Measurements from ENCODE around the gene ZNF28. TPM values are rescaled to one million over a fixed set of nuclear protein-coding genes. Genes with fewer than 3 reads are reported as not detected.
A peak's percentile ranks its signal among the peaks of the same experiment; 100 is the strongest.
"Not testable (repeated sequence)": the region's sequence is repeated elsewhere in the genome, so short reads cannot be mapped to it uniquely, and the experiment has no call there.

ZNF28 gene
- total and polyA plus RNA-seq, 7 donors = 4.8 to 9.1 (median 6.7) TPM

GRCh38 chr19:52778811-52779210 lies 42.6 kb downstream of the ZNF28 start:
- Histone ChIP-seq H3K27me3 (no peaks in the 10 kb centered on the region), H3K36me3 (peaks cover 0 to 36% (median under 1%) of the 10 kb centered on the region in 4 donors), H3K4me3 (no peak overlapping the region), H3K4me1 (no peaks in the 10 kb centered on the region), H3K9me3 (no peaks in the 10 kb centered on the region), H3K27ac (no peak overlapping the region)
- TF ChIP-seq CTCF (IDR thresholded peaks at IDR 0.05) (no peak), EP300 (IDR thresholded peaks at IDR 0.05) (no peak), POLR2AphosphoS5 (IDR thresholded peaks at IDR 0.05) (no peak), POLR2A (IDR thresholded peaks at IDR 0.05) (no peak)
- no peak for DNase-seq
- intact Hi-C loops (cut with DNase I) = no loop called here
- WGBS, 2 donors = 55 to 89% methylated on average over 3 of the region's 3 CpGs

- intact Hi-C loops (cut with DNase I); H3K9me3 ChIP-seq; H3K27me3 ChIP-seq; H3K4me1 ChIP-seq; DNase-seq; H3K27ac ChIP-seq; H3K36me3 ChIP-seq; H3K4me3 ChIP-seq: not testable (repeated sequence)
- WGBS, 2 donors = 79 to 82% methylated on average over 2 of the region's 2 CpGs
These were observed 65.0 kb downstream of the ZNF28 start for GRCh38 chr19:52756447-52756846.

GRCh38 chr19:52749780-52750179 lies 71.7 kb downstream of the ZNF28 start:
- no peak overlapping the region for H3K27ac ChIP-seq
- DNase-seq = no peak
- H3K9me3 ChIP-seq = no peaks in the 10 kb centered on the region
- TF ChIP-seq EP300 (IDR thresholded peaks at IDR 0.05) (no peak), CTCF (IDR thresholded peaks at IDR 0.05) (no peak), POLR2A (IDR thresholded peaks at IDR 0.05) (no peak), POLR2AphosphoS5 (IDR thresholded peaks at IDR 0.05) (no peak)
- H3K27me3 ChIP-seq = no peaks in the 10 kb centered on the region
- intact Hi-C loops (cut with DNase I) = loop anchor here (5.0 kb wide), 1 partner anchor 502 kb away; no protein-coding TSS in a partner anchor
- WGBS, 2 donors = 57 to 67% methylated on average over 4 of the region's 4 CpGs
- H3K4me1 ChIP-seq = peaks cover 0 to 5% (median 1%) of the 10 kb centered on the region in 4 donors
- H3K4me3 ChIP-seq = no peak overlapping the region
- H3K36me3 ChIP-seq = no peaks in the 10 kb centered on the region

GRCh38 chr19:52748336-52748950 lies 73.0 kb downstream of the ZNF28 start:
- H3K4me3 ChIP-seq = no peak overlapping the region
- peaks cover 0 to 5% (median 1%) of the 10 kb centered on the region in 4 donors for H3K4me1 ChIP-seq
- no peaks in the 10 kb centered on the region for H3K27me3 ChIP-seq
- no peak overlapping the region for H3K27ac ChIP-seq
- H3K9me3 ChIP-seq = no peaks in the 10 kb centered on the region
- DNase-seq = no peak
- no peak for TF ChIP-seq POLR2AphosphoS5 (IDR thresholded peaks at IDR 0.05)
- no peak for TF ChIP-seq EP300 (IDR thresholded peaks at IDR 0.05)
- no peak for TF ChIP-seq POLR2A (IDR thresholded peaks at IDR 0.05)
- TF ChIP-seq CTCF (IDR thresholded peaks at IDR 0.05) = peak in 3 of 4 experiments; percentile 39 to 41 (median 41)
- intact Hi-C loops (cut with DNase I) = loop anchor here (5.0 kb wide), 1 partner anchor 501 kb away; no protein-coding TSS in a partner anchor
- H3K36me3 ChIP-seq = no peaks in the 10 kb centered on the region
- WGBS, 2 donors = 39 to 43% methylated on average over 8 of the region's 8 CpGs

Other genes with a start within 250 kb of the ZNF28 start
- 10 to 100 TPM; 49.2 to 96.7 (median 55.9) TPM for gene ZNF83, start 183.3 kb downstream of the ZNF28 start, total RNA-seq
- 10 to 100 TPM in 2 of 3 donors, 1 to 10 TPM in 1; 5.8 to 20.5 (median 10.2) TPM for gene ZNF83, start 183.3 kb downstream of the ZNF28 start, polyA plus RNA-seq
- gene ZNF611, start 86.6 kb downstream of the ZNF28 start, total RNA-seq = 10 to 100 TPM in 2 of 4 donors, 1 to 10 TPM in 2; 5.4 to 10.8 (median 8.8) TPM
- gene ZNF611, start 86.6 kb downstream of the ZNF28 start, polyA plus RNA-seq = 1 to 10 TPM; 2.3 to 7.0 (median 3.0) TPM
- 1 to 10 TPM; 6.8 to 9.4 (median 8.2) TPM for gene ZNF600, start 34.8 kb downstream of the ZNF28 start, total RNA-seq
- gene ZNF600, start 34.8 kb downstream of the ZNF28 start, polyA plus RNA-seq = 1 to 10 TPM; 1.8 to 6.5 (median 3.9) TPM
- gene ZNF468, start 36.0 kb upstream of the ZNF28 start, total RNA-seq = 10 to 100 TPM in 3 of 4 donors, 1 to 10 TPM in 1; 9.8 to 17.1 (median 11.6) TPM
- gene ZNF468, start 36.0 kb upstream of the ZNF28 start, polyA plus RNA-seq = 10 to 100 TPM in 2 of 3 donors, 1 to 10 TPM in 1; 6.9 to 15.0 (median 10.2) TPM
- 10 to 100 TPM in 3 of 4 donors, 1 to 10 TPM in 1; 9.0 to 21.8 (median 15.0) TPM for gene ZNF320, start 76.0 kb upstream of the ZNF28 start, total RNA-seq
- 1 to 10 TPM; 1.4 to 8.5 (median 6.6) TPM for gene ZNF320, start 76.0 kb upstream of the ZNF28 start, polyA plus RNA-seq
- gene ZNF888, start 101.8 kb upstream of the ZNF28 start, total RNA-seq = 1 to 10 TPM; 1.8 to 3.9 (median 3.6) TPM
- 1 to 10 TPM; 1.8 to 5.0 (median 4.6) TPM for gene ZNF888, start 101.8 kb upstream of the ZNF28 start, polyA plus RNA-seq
- gene ZNF816, start 141.2 kb upstream of the ZNF28 start, total RNA-seq = 1 to 10 TPM; 3.6 to 8.4 (median 6.1) TPM
- gene ZNF816, start 141.2 kb upstream of the ZNF28 start, polyA plus RNA-seq = 1 to 10 TPM; 4.6 to 7.2 (median 5.4) TPM
- under 1 TPM in 1 of 4 donors, not detected in 3; 0.27 TPM for gene ERVV-1, start 192.3 kb upstream of the ZNF28 start, total RNA-seq
- not detected for gene ERVV-1, start 192.3 kb upstream of the ZNF28 start, polyA plus RNA-seq
- not detected for gene ERVV-2, start 223.1 kb upstream of the ZNF28 start, total RNA-seq
- gene ERVV-2, start 223.1 kb upstream of the ZNF28 start, polyA plus RNA-seq = not detected

All from sigmoid colon (tissue), 7 donors.